22Rv1 (cell line): Measurements from ENCODE around the gene TOLLIP.

Experiments used
- H3K27ac ChIP-seq: fragments of 450-650 bp; 2 replicates; pipeline ENCODE4 v1.5.1; 2017
- CTCF ChIP-seq: fragments of 450-650 bp; IDR thresholded peaks from 2 replicates; pipeline ENCODE4 v1.5.1; 2017; ENCODE audit warnings: mild to moderate bottlenecking
- ZFX ChIP-seq: fragments of 450-650 bp; IDR thresholded peaks from 2 replicates; pipeline ENCODE4 v1.6.1; 2017; ENCODE audit warnings: antibody characterized with exemption, borderline replicate concordance

TOLLIP gene

DNA sequence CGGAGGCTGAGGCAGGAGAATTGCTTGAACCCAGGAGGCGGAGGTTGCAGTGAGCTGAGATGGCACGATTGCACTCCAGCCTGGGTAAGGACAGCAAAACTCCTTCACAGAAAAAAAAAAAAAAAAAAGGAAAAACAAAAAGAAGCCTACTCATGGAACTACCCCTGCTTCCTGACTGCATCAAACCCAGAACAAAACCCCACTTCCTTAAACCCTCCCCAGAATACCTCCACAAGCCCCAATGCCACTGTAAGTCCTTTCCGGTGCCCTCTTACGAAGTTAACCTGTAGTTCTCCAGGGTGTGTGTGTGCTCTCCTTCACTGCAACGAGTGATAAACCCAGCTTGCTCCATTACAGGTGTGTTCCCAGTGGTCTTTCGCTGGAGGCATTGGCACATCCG is 8.6 kb upstream of the TOLLIP start:
- no peak overlapping the region for H3K27ac ChIP-seq
- TF ChIP-seq CTCF (no peak), ZFX (no peak)

- TF ChIP-seq CTCF (no peak), ZFX (no peak)
- H3K27ac ChIP-seq, result no peak overlapping the region
Measured at GRCh38 chr11:1317432-1317831, 8.0 kb upstream of the TOLLIP start.

DNA sequence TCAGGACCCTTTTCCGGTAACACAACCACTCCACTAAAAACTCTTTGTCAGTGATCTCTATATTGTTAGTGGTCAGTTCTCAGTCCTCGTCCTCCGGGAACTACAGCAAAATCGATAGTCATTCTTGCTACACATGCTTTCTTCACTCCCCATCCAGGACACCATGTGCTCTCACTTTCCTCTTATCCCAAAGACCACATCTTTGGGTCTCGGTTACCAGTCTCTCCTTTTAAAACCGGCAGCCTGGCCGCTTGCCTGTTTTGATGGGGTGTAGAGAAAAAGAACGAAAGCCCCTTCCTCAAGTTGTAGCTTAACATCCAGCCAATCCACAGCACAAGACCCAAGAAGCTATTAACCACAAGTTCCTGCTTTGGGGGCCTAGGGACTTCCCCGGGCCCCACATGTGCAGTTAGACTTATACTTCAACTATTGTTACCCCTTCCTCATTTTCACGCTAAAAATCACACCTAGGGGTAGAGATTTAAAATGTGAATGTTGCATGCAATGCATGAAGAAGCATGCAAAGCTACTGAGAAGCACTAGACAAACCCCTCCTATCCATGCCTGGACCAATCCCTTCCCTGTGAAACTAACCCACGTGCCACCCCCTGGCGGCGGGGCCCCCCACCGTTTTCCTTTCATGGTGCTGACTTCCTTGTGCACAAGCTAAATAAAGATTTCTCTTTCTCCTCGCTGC is 1.5 kb upstream of the TOLLIP start:
- TF ChIP-seq CTCF, result no peak
- no peak for TF ChIP-seq ZFX
- H3K27ac ChIP-seq, result no peak overlapping the region

GRCh38 chr11:1310318-1310687 is 871 bp upstream of the TOLLIP start:
- TF ChIP-seq ZFX (no peak), CTCF (no peak)
- H3K27ac ChIP-seq, result peak overlapping the region; percentile 73

DNA sequence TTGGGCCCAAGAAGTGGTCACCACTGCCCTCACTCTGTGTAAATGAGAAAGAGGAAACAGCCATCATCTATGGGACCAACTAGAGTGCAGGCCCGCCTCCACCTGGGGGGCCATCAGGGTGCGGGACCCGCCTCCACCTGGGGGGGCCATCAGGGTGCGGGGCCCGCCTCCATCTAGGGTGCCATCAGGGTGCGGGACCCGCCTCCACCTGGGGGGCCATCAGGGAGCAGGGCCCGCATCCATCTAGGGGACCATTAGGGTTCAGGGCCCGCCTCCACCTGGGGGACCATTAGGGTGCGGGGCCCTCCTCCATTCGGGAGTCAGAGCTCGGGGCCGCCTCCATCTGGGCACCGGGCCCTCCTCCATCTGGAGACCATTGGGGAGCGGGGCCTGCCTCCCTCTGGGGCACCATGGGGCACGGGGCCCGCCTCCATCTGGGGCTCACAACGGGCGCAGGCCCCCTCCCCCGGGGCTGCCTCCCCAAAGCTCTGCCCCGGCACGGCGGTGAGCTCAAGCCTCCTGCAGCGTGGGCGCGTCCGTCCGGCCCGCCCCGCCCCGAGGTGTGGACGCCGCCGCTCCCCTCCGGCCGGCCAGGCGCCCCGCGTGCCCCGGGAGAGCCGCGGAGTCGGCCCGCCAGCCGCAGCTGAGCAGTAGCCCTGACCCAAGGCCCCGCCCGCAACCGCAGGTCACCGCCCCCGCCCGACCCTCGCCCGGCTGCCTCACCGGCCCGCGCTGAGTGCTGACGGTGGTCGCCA is 512 bp downstream of the TOLLIP start:
- peak overlapping the region; percentile 73 for H3K27ac ChIP-seq
- no peak for TF ChIP-seq ZFX
- no peak for TF ChIP-seq CTCF

DNA sequence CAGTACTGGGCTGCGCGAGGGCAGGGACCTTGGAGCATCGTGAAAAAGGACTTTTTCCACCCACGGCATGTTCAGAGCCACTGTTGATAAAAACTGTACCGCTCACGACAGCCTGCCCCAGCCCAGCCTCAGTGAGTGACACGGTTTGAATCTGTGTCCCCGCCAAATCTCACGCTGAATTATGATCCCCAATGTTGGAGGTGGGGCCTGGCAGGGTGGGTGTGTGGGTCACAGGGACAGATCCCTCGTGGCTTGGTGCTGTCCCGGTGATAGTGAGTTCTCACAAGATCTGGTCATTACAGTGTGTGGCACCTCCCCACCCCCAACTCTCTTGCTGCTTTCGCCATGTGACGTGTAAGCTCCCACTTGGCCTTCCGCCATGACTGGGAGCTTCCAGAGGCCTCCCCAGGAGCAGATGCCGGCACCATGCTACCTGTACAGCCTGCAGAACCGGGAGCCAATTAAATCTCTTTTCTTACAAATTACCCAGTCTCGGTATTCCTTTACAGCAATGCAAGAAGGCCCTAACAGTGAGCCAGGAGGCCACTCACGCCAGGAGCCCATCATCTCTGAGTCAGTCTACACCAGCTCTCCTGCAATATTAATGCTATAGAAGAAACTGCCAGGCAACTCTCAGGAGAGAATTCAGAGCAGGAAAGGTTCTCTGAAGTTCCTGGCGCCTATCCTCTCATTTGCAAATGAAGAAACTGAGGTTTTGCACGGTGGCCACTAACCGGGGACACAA is 1.3 kb downstream of the TOLLIP start:
- H3K27ac ChIP-seq, result no peak overlapping the region
- no peak for TF ChIP-seq ZFX
- no peak for TF ChIP-seq CTCF
